ENCODE data around the gene CST6.

DNA sequence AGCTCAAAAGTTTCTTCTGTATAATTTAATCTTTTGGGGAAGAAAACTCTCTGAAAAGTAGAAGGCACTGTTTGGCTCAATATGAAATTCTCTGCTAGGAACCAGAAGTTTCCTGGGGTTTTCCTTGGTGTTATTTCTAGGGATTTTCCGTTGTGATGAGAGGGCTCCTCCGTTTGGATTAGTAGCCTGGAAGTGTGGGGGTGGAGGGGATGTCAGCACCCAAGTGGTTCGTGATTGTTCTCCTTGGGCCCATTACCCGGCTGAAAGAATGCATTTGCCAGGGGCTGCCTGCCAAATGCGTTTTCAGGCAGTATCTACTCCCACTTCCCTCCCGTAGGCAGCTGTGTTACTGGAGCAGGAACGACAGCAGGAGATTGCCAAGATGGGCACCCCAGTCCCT is 44.7 kb downstream of the CST6 start:
- TF ChIP-seq, protein P1, sequence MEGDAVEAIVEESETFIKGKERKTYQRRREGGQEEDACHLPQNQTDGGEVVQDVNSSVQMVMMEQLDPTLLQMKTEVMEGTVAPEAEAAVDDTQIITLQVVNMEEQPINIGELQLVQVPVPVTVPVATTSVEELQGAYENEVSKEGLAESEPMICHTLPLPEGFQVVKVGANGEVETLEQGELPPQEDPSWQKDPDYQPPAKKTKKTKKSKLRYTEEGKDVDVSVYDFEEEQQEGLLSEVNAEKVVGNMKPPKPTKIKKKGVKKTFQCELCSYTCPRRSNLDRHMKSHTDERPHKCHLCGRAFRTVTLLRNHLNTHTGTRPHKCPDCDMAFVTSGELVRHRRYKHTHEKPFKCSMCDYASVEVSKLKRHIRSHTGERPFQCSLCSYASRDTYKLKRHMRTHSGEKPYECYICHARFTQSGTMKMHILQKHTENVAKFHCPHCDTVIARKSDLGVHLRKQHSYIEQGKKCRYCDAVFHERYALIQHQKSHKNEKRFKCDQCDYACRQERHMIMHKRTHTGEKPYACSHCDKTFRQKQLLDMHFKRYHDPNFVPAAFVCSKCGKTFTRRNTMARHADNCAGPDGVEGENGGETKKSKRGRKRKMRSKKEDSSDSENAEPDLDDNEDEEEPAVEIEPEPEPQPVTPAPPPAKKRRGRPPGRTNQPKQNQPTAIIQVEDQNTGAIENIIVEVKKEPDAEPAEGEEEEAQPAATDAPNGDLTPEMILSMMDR (IDR thresholded peaks at IDR 0.05), result no peak
- TF ChIP-seq POLR2A (IDR thresholded peaks at IDR 0.05), result no peak
- TF ChIP-seq POLR2AphosphoS5 (IDR thresholded peaks at IDR 0.05), result no peak
- TF ChIP-seq EP300 (IDR thresholded peaks at IDR 0.05; ENCODE audit: low read depth), result no peak

Measured in transverse colon (tissue), 4 donors.